Trophoblast cell (in vitro differentiated cells and primary cell): ENCODE measurements around the gene ARHGAP45.

Source experiments
- DNase-seq, 2 donors: peaks; one replicate each; pipeline ENCODE4 v3.0.0-alpha.2; 2016
- H2AFZ ChIP-seq: 2 replicates; pipeline ENCODE4 v1.6.1; 2013; ENCODE audit warnings: low read length, moderate library complexity, mild to moderate bottlenecking; ENCODE audit not compliant: insufficient read depth, poor library complexity
- H2AK5ac ChIP-seq: 2 replicates; pipeline ENCODE4 v1.6.1; 2013; ENCODE audit warnings: mild to moderate bottlenecking, low read length
- H2BK120ac ChIP-seq: 2 replicates; pipeline ENCODE4 v1.6.1; 2013; ENCODE audit warnings: low read length, mild to moderate bottlenecking, moderate library complexity; ENCODE audit not compliant: insufficient read depth, poor library complexity
- H2BK12ac ChIP-seq: 2 replicates; pipeline ENCODE4 v1.6.1; 2013; ENCODE audit warnings: mild to moderate bottlenecking, low read length, moderate library complexity
- H2BK5ac ChIP-seq: 2 replicates; pipeline ENCODE4 v1.6.1; 2013; ENCODE audit warnings: low read length, low read depth, moderate library complexity, mild to moderate bottlenecking; ENCODE audit not compliant: poor library complexity
- H3K14ac ChIP-seq: 2 replicates; pipeline ENCODE4 v1.6.1; 2013; ENCODE audit warnings: mild to moderate bottlenecking, low read length
- H3K18ac ChIP-seq: 2 replicates; pipeline ENCODE4 v1.6.1; 2013; ENCODE audit warnings: mild to moderate bottlenecking, low read length
- H3K23ac ChIP-seq: 2 replicates; pipeline ENCODE4 v1.6.1; 2013; ENCODE audit warnings: low read length
- H3K27ac ChIP-seq: 2 replicates; pipeline ENCODE4 v1.5.1; 2013; ENCODE audit warnings: low read depth, mild to moderate bottlenecking, inconsistent platforms, low read length, moderate library complexity
- H3K27me3 ChIP-seq: 2 replicates; pipeline ENCODE4 v1.6.1; 2013; ENCODE audit warnings: inconsistent platforms, mild to moderate bottlenecking, low read length, moderate library complexity; ENCODE audit not compliant: insufficient read depth
- H3K36me3 ChIP-seq, 2 experiments: 1 replicate in 1 of 2; 2 replicates in 1 of 2; pipeline ENCODE4 v1.6.1; 2013; ENCODE audit warnings: low read length in 2 of 2, mild to moderate bottlenecking in 2 of 2, moderate library complexity in 1 of 2; ENCODE audit not compliant: insufficient read depth in 2 of 2, control insufficient read depth in 1 of 2
- H3K4ac ChIP-seq: 2 replicates; pipeline ENCODE4 v1.6.1; 2013; ENCODE audit warnings: low read depth, mild to moderate bottlenecking, low read length, moderate library complexity
- H3K4me1 ChIP-seq, 2 experiments: 1 replicate in 1 of 2; 2 replicates in 1 of 2; pipeline ENCODE4 v1.6.1; 2013; ENCODE audit warnings: low read length in 2 of 2, mild to moderate bottlenecking in 2 of 2, moderate library complexity in 1 of 2; ENCODE audit not compliant: insufficient read depth in 2 of 2, control insufficient read depth in 1 of 2
- H3K4me2 ChIP-seq: 2 replicates; pipeline ENCODE4 v1.6.1; 2013; ENCODE audit warnings: inconsistent platforms, mild to moderate bottlenecking, low read length, moderate library complexity
- H3K4me3 ChIP-seq: 2 replicates; pipeline ENCODE4 v1.5.1; 2013; ENCODE audit warnings: mild to moderate bottlenecking, low read depth, low read length, inconsistent platforms
- H3K79me1 ChIP-seq: one replicate; pipeline ENCODE4 v1.6.1; 2013; ENCODE audit warnings: low read length
- H3K79me2 ChIP-seq: 2 replicates; pipeline ENCODE4 v1.6.1; 2013; ENCODE audit warnings: low read length, mild to moderate bottlenecking; ENCODE audit not compliant: control insufficient read depth, insufficient read depth, poor library complexity
- H3K9ac ChIP-seq: 2 replicates; pipeline ENCODE4 v1.6.1; 2013; ENCODE audit warnings: mild to moderate bottlenecking, low read length
- H3K9me3 ChIP-seq: 2 replicates; pipeline ENCODE4 v1.6.1; 2013; ENCODE audit warnings: low read depth, mild to moderate bottlenecking, control low read depth, inconsistent platforms, low read length; ENCODE audit not compliant: insufficient read depth
- H4K12ac ChIP-seq: 2 replicates; pipeline ENCODE4 v1.6.1; 2013; ENCODE audit warnings: low read depth, mild to moderate bottlenecking, low read length, moderate library complexity
- H4K8ac ChIP-seq: 2 replicates; pipeline ENCODE4 v1.6.1; 2013; ENCODE audit warnings: low read depth, mild to moderate bottlenecking, low read length, moderate library complexity
- H4K91ac ChIP-seq: one replicate; pipeline ENCODE4 v1.6.1; 2013; ENCODE audit warnings: low read depth, mild to moderate bottlenecking, low read length, moderate library complexity
- WGBS: extraction: QIAGEN DNeasy Blood & Tissue Kit; methylation state at CpG from one replicate; pipeline ENCODE4 v1.1.7; 2013; ENCODE audit warnings: missing lambda C conversion rate; ENCODE audit not compliant: insufficient read length, insufficient coverage; ENCODE audit errors: extremely low coverage; 5-methylcytosine and 5-hydroxymethylcytosine counted together

Gene ARHGAP45

DNA sequence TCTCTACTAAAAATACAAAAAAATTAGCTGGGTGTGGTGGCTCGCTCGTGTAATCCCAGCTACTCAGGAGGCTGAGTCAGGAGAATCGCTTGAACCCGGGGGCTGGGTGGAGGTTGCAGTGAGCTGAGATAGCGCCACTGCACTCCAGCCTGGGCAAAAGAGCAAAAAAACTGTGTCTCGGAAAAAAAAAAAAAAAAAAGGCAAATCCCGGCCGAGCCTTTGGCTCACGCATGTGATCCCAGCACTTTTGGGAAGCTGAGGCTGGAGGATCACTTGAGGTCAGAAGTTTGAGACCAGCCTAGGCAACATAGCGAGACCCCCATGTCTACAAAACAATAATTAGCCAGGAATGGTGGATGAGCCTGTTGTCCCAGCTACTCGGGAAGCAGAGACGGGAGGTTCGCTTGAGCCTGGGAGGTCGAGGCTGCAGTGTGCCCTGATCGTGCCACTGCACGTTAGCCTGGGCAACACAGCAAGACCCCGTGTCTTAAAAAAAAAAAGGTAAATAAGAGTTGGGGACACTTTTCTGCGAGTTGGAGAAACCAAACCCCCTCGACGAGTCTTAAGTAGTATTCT, 36.3 kb downstream of the ARHGAP45 start:
- Histone ChIP-seq H4K12ac (no peak overlapping the region), H2AK5ac (peak overlapping the region; percentile 35), H3K9ac (no peak overlapping the region), H3K79me1 (peaks cover 30% of the 10 kb centered on the region), H3K27me3 (no peaks in the 10 kb centered on the region), H3K4ac (peak overlapping the region; percentile 48), H4K8ac (peak overlapping the region; percentile 59), H3K4me3 (no peak overlapping the region), H2BK5ac (peak overlapping the region; percentile 21), H3K4me2 (peak overlapping the region; percentile 46), H3K36me3 (peaks cover 26 to 27% of the 10 kb centered on the region in 2 experiments), H3K79me2 (peaks cover 9% of the 10 kb centered on the region), H2AFZ (peak overlapping the region; percentile 40), H3K18ac (peak overlapping the region; percentile 72), H3K23ac (no peak overlapping the region), H3K9me3 (no peaks in the 10 kb centered on the region), H3K27ac (peak overlapping the region; percentile 94), H3K4me1 (peaks cover 32 to 33% of the 10 kb centered on the region in 2 experiments), H4K91ac (peak overlapping the region; percentile 87), H2BK120ac (peak overlapping the region; percentile 75), H3K14ac (peak overlapping the region; percentile 32), H2BK12ac (peak overlapping the region; percentile 82)
- peak in 1 of 2 donors; percentile 47 for DNase-seq
- no CpG with 5 or more reads among the region's 20 CpGs for WGBS

- Histone ChIP-seq H2BK5ac (peak within 1 kb of the TSS; percentile 95), H3K14ac (peak within 1 kb of the TSS; percentile 97), H3K23ac (no peak within 1 kb of the TSS), H2AFZ (peak within 1 kb of the TSS; percentile 62), H3K27ac (peak within 1 kb of the TSS; percentile 95), H4K8ac (peak within 1 kb of the TSS; percentile 83), H4K91ac (peak within 1 kb of the TSS; percentile 87), H3K4ac (peak within 1 kb of the TSS; percentile 80), H2BK12ac (peak within 1 kb of the TSS; percentile 98), H3K27me3 (no peaks in the 10 kb centered on the region), H2AK5ac (peak within 1 kb of the TSS; percentile 73), H3K4me3 (peak within 1 kb of the TSS; percentile 88), H3K18ac (peak within 1 kb of the TSS; percentile 93), H3K79me2 (peaks cover 9% of the 10 kb centered on the region), H3K79me1 (peaks cover 28% of the 10 kb centered on the region), H3K36me3 (peaks cover 31% of the 10 kb centered on the region in 2 experiments), H4K12ac (peak within 1 kb of the TSS; percentile 86), H2BK120ac (peak within 1 kb of the TSS; percentile 75), H3K9me3 (no peaks in the 10 kb centered on the region), H3K4me1 (peaks cover 27 to 28% of the 10 kb centered on the region in 2 experiments), H3K9ac (peak within 1 kb of the TSS; percentile 91), H3K4me2 (peak within 1 kb of the TSS; percentile 85)
- WGBS, result no CpG with 5 or more reads among the region's 75 CpGs
- DNase-seq, result peak; percentile 100
Measured at GRCh38 chr19:1103708-1104310, 36.8 kb downstream of the ARHGAP45 start, which contains the start of gene GPX4. GPX4 (plus strand) TSS chr19:1103994; CDS start chr19:1104044, 50 bp downstream.

DNA sequence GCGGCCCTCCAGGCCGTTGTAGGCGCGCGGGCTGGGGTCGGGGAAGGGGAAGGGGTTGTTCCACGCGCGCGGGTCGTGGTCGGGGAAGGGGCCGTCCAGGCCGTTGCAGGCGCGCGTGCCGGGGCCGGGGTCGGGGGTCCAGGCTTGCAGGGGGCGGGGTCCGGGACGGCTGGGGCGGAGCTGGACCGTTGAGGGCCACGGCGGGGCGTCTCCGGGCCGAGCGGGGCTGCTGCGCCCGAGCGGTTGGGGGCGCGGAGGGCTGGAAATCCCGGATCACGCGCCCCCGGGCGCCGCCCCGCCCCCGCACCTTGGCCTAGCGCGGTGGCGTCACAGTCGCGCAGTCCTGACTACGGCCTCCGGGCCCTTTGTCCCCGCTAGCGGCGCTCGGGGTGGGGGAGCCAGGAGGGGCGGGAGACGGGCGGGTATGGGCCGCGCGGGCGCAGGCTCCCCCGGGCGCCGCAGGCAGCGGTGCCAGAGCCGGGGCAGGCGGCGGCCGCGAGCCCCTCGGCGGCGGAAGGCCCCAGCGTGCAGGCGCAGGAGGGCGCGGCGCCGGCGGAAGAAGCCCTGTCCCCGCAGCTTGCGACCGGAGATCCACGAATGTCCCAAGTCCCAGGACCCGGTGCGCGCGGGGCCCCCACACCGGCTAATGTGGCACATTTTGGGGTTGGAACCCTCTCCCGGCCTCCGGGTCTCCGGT, 37.5 kb downstream of the ARHGAP45 start:
- H3K14ac ChIP-seq, result peak overlapping the region; percentile 97
- H3K79me2 ChIP-seq, result peaks cover 9% of the 10 kb centered on the region

More for the DNA sequence above, 37.5 kb downstream of the ARHGAP45 start:
- peak overlapping the region; percentile 87 for H4K91ac ChIP-seq
- peaks cover 25% of the 10 kb centered on the region for H3K79me1 ChIP-seq
- H3K23ac ChIP-seq, result no peak overlapping the region
- H3K27me3 ChIP-seq, result no peaks in the 10 kb centered on the region
- H3K4ac ChIP-seq, result peak overlapping the region; percentile 7
- peak overlapping the region; percentile 91 for H3K9ac ChIP-seq
- peak overlapping the region; percentile 62 for H2AFZ ChIP-seq
- peak overlapping the region; percentile 88 for H3K4me3 ChIP-seq
- H2BK5ac ChIP-seq, result peak overlapping the region; percentile 93
- peak overlapping the region; percentile 93 for H3K18ac ChIP-seq
- peak overlapping the region; percentile 73 for H2AK5ac ChIP-seq
- peak overlapping the region; percentile 85 for H3K4me2 ChIP-seq
- H4K12ac ChIP-seq, result peak overlapping the region; percentile 86
- peak overlapping the region; percentile 83 for H4K8ac ChIP-seq
- H3K27ac ChIP-seq, result peak overlapping the region; percentile 95
- H2BK12ac ChIP-seq, result no peak overlapping the region
- no CpG with 5 or more reads among the region's 93 CpGs for WGBS
- peak overlapping the region; percentile 53 for H2BK120ac ChIP-seq
- H3K9me3 ChIP-seq, result no peaks in the 10 kb centered on the region
- peaks cover 36 to 37% of the 10 kb centered on the region in 2 experiments for H3K36me3 ChIP-seq
- peaks cover 24 to 25% of the 10 kb centered on the region in 2 experiments for H3K4me1 ChIP-seq
- DNase-seq, result peak; percentile 79 to 88
